ENCODE results near the gene MTMR8.

MTMR8 gene

GRCh38 chrX:64306712-64307111 is 88.5 kb downstream of the MTMR8 start:
- no peak for DNase-seq

GRCh38 chrX:64291123-64291522 is 104.1 kb downstream of the MTMR8 start:
- DNase-seq: no peak

- DNase-seq: no peak
Measured at GRCh38 chrX:64265265-64265664, 130.0 kb downstream of the MTMR8 start.

GRCh38 chrX:64230123-64230970 is 164.9 kb downstream of the MTMR8 start, which contains the start of gene ASB12:
ASB12 (minus strand) TSS chrX:64230607; CDS start chrX:64225650, 4,957 bp downstream.
- DNase-seq: no peak

GRCh38 chrX:64229154-64229553 is 166.1 kb downstream of the MTMR8 start:
- no peak for DNase-seq

Measured in stimulated activated CD4-positive, alpha-beta T cell treated with anti-CD3 and anti-CD28 coated beads, Interleukin-4, amount 100 ng/mL, for 4 hours (primary cell).